ENCODE measurements around the gene TMEM92. TPM values are rescaled to one million over a fixed set of nuclear protein-coding genes. Genes with fewer than 3 reads are reported as not detected.
A peak's percentile ranks its signal among the peaks of the same experiment; 100 is the strongest.

Gene TMEM92
- total and polyA plus RNA-seq, 2 experiments from 2014 or later, result 0.32 TPM; not detected in 1

DNA sequence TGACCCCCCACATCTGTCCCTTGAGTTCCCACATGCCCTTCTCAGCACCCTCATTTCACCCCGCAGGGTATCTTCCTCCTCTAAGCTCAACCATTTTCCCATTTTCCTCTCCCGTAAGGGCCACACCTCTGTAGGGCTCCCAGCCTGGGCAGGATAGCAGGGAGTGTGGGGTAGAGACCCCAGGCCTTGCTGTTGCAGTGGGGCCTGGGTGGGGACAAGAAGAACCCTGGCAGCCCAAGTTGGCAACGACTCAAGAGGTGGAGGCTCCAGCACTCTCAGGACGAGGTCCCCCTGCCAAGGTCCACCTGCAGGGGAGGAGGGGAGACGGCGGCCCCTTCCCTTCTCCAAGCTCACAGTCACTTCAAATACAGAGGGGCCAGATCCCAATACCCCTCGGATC, 2.0 kb upstream of the TMEM92 start:
- no peaks in the 10 kb centered on the region for H3K27me3 ChIP-seq (replicated peaks; ENCODE audit: insufficient read depth)
- H3K79me2 ChIP-seq (ENCODE audit: insufficient read depth), result peaks cover 56% of the 10 kb centered on the region
- peak overlapping the region; percentile 63; the same call in 1 of the 2 replicates for H2AFZ ChIP-seq
- H3K27ac ChIP-seq, result peak overlapping the region; percentile 89
- peaks cover 61% of the 10 kb centered on the region for H3K4me1 ChIP-seq (ENCODE audit: insufficient read depth)
- H3K9me3 ChIP-seq (ENCODE audit: low read depth), result no peaks in the 10 kb centered on the region
- peak overlapping the region; percentile 90 for H3K9ac ChIP-seq
- in situ Hi-C loops (cut with MboI), result loop anchor here (5.0 kb wide), 1 partner anchor 100 kb away; no protein-coding TSS in a partner anchor
- no peaks in the 10 kb centered on the region for H3K9me2 ChIP-seq (ENCODE audit: insufficient read depth)
- peaks cover 28% of the 10 kb centered on the region for H3F3A ChIP-seq (ENCODE audit: insufficient read depth)
- no peak for DNase-seq
- no peaks in the 10 kb centered on the region for H3K36me3 ChIP-seq (ENCODE audit: low read depth)
- H3K4me2 ChIP-seq (ENCODE audit: unreplicated experiment), result peak overlapping the region; percentile 85
- WGBS, 2 experiments (ENCODE audit: low coverage in 1 of 2, low lambda C conversion rate in 2 of 2, missing lambda C conversion rate in 2 of 2), result 27 to 38% methylated on average over 7 of the region's 7 CpGs
- H3K4me3 ChIP-seq, result peak overlapping the region; percentile 75
- TF ChIP-seq EZH2 (IDR thresholded peaks at IDR 0.05; ENCODE audit: insufficient read depth, poor library complexity, severe bottlenecking) (no peak), EZH2phosphoT487 (IDR thresholded peaks at IDR 0.05; ENCODE audit: insufficient read depth, low read depth) (no peak)
- H4K20me1 ChIP-seq (ENCODE audit: insufficient read depth), result no peaks in the 10 kb centered on the region

DNA sequence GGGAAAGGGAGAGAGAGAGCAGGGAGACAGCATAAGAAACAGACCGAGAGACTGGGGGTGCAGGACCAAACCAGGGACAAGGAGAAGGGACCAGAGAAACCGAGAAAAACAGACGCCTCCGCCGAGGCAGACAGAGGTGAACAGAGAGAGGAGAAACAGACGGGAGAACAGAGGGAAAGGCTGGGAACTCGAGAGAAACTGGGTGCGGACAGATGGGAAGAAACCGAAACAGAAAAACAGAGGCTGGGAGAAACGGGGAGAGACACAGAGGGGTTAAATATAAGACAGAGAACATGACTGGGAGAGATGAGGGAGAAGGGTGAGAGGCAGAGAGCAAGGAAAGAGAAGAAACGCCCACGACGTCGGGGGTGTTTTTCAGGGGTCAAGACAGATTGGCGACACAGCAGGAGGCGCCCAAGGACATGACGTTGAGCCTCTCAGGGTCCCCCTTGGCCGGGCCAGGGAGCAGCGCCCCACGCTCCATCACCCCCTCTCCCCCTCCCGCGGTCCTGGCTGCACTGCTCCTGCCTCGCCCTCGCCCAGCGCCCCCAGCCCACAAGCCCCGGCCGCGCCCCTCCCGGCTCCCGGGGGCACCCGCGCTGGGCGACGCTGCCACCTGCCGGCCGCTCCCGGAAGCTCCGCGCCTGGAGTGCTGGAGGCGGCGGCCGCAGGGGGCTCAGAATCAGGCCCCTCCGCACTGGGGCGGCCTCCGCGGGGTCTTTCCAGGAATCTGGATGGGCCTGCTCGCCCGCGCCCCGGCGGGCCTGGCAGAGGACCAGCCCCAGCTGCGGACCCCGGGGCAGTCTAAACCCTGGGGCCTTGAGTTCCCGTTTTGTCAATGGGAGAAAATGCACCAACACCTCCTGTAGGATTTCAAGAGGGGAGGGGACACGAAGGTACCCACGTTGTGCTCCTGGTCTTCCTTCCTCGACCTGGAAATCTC, 1.3 kb upstream of the TMEM92 start:
- peak; percentile 78 for DNase-seq
- peak overlapping the region; percentile 89 for H3K27ac ChIP-seq
- no peak for TF ChIP-seq EZH2phosphoT487 (IDR thresholded peaks at IDR 0.05; ENCODE audit: insufficient read depth, low read depth)
- TF ChIP-seq EZH2 (IDR thresholded peaks at IDR 0.05; ENCODE audit: insufficient read depth, poor library complexity, severe bottlenecking), result no peak
- peaks cover 28% of the 10 kb centered on the region for H3F3A ChIP-seq (ENCODE audit: insufficient read depth)
- H3K4me1 ChIP-seq (ENCODE audit: insufficient read depth), result peaks cover 54% of the 10 kb centered on the region
- 3% methylated on average over 30 to 49 of the region's 57 CpGs for WGBS, 2 experiments (ENCODE audit: low coverage in 1 of 2, low lambda C conversion rate in 2 of 2, missing lambda C conversion rate in 2 of 2)
- no peaks in the 10 kb centered on the region for H3K9me3 ChIP-seq (ENCODE audit: low read depth)
- peak overlapping the region; percentile 90 for H3K9ac ChIP-seq
- H3K27me3 ChIP-seq (replicated peaks; ENCODE audit: insufficient read depth), result no peaks in the 10 kb centered on the region
- peaks cover 48% of the 10 kb centered on the region for H3K79me2 ChIP-seq (ENCODE audit: insufficient read depth)
- H3K4me2 ChIP-seq (ENCODE audit: unreplicated experiment), result peak overlapping the region; percentile 85
- peak overlapping the region; percentile 63 for H2AFZ ChIP-seq
- no peaks in the 10 kb centered on the region for H4K20me1 ChIP-seq (ENCODE audit: insufficient read depth)
- peak overlapping the region; percentile 75 for H3K4me3 ChIP-seq
- in situ Hi-C loops (cut with MboI), result loop anchor here (5.0 kb wide), 1 partner anchor 101 kb away; no protein-coding TSS in a partner anchor
- no peaks in the 10 kb centered on the region for H3K36me3 ChIP-seq (ENCODE audit: low read depth)
- H3K9me2 ChIP-seq (ENCODE audit: insufficient read depth), result no peaks in the 10 kb centered on the region

DNA sequence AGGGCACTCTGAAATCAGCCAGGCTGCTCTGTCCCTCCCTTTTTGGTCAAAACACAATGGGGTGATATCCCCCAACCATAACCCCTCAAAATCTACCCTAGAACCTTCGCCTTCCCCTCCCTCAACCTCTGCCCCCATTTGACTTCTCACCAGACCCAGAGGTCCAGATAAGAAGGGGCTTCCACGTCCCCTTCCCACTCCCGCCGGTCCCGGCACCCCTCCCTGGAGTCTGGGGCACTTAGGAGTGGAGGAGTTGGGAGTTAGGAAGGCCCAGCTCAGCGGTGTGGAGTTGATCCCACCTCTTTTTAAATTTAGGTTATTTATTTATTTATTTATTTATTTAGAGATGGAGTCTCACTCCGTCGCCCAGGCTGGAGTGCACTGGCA, 619 bp upstream of the TMEM92 start:
- H3K79me2 ChIP-seq (ENCODE audit: insufficient read depth), result peaks cover 46% of the 10 kb centered on the region
- H3K9me2 ChIP-seq (ENCODE audit: insufficient read depth), result no peaks in the 10 kb centered on the region
- peak overlapping the region; percentile 90 for H3K9ac ChIP-seq
- no peaks in the 10 kb centered on the region for H4K20me1 ChIP-seq (ENCODE audit: insufficient read depth)
- H3K27me3 ChIP-seq (replicated peaks; ENCODE audit: insufficient read depth), result no peaks in the 10 kb centered on the region
- in situ Hi-C loops (cut with MboI), result loop anchor here (5.0 kb wide), 1 partner anchor 101 kb away; no protein-coding TSS in a partner anchor
- H3K4me1 ChIP-seq (ENCODE audit: insufficient read depth), result peaks cover 50% of the 10 kb centered on the region
- DNase-seq, result no peak
- peak overlapping the region; percentile 89 for H3K27ac ChIP-seq
- H2AFZ ChIP-seq, result peak overlapping the region; percentile 63; the same call in 1 of the 2 replicates
- TF ChIP-seq EZH2phosphoT487 (IDR thresholded peaks at IDR 0.05; ENCODE audit: insufficient read depth, low read depth) (no peak), EZH2 (IDR thresholded peaks at IDR 0.05; ENCODE audit: insufficient read depth, poor library complexity, severe bottlenecking) (no peak)
- H3K9me3 ChIP-seq (ENCODE audit: low read depth), result no peaks in the 10 kb centered on the region
- H3F3A ChIP-seq (ENCODE audit: insufficient read depth), result peaks cover 28% of the 10 kb centered on the region
- H3K36me3 ChIP-seq (ENCODE audit: low read depth), result no peaks in the 10 kb centered on the region
- peak overlapping the region; percentile 75; the same call in 1 of the 2 replicates for H3K4me3 ChIP-seq
- 69 to 70% methylated on average over 8 of the region's 8 CpGs for WGBS, 2 experiments (ENCODE audit: low coverage in 1 of 2, low lambda C conversion rate in 2 of 2, missing lambda C conversion rate in 2 of 2)
- peak overlapping the region; percentile 85 for H3K4me2 ChIP-seq (ENCODE audit: unreplicated experiment)

- H3K36me3 ChIP-seq (ENCODE audit: low read depth), result no peaks in the 10 kb centered on the region
- H3K27ac ChIP-seq, result no peak overlapping the region
- H3F3A ChIP-seq (ENCODE audit: insufficient read depth), result peaks cover 23% of the 10 kb centered on the region
- no peaks in the 10 kb centered on the region for H3K9me2 ChIP-seq (ENCODE audit: insufficient read depth)
- TF ChIP-seq EZH2phosphoT487 (IDR thresholded peaks at IDR 0.05; ENCODE audit: insufficient read depth, low read depth) (no peak), EZH2 (IDR thresholded peaks at IDR 0.05; ENCODE audit: insufficient read depth, poor library complexity, severe bottlenecking) (no peak)
- H3K27me3 ChIP-seq (replicated peaks; ENCODE audit: insufficient read depth), result no peaks in the 10 kb centered on the region
- no peak for DNase-seq
- H4K20me1 ChIP-seq (ENCODE audit: insufficient read depth), result no peaks in the 10 kb centered on the region
- no peak overlapping the region for H3K9ac ChIP-seq
- 72 to 76% methylated on average over 4 of the region's 4 CpGs for WGBS, 2 experiments (ENCODE audit: low coverage in 1 of 2, low lambda C conversion rate in 2 of 2, missing lambda C conversion rate in 2 of 2)
- H3K9me3 ChIP-seq (ENCODE audit: low read depth), result no peaks in the 10 kb centered on the region
- no peak overlapping the region for H3K4me3 ChIP-seq
- H3K4me2 ChIP-seq (ENCODE audit: unreplicated experiment), result no peak overlapping the region
- H3K4me1 ChIP-seq (ENCODE audit: insufficient read depth), result peaks cover 52% of the 10 kb centered on the region
- no peak overlapping the region for H2AFZ ChIP-seq
- H3K79me2 ChIP-seq (ENCODE audit: insufficient read depth), result peaks cover 34% of the 10 kb centered on the region
- in situ Hi-C loops (cut with MboI), result loop anchor here (5.0 kb wide), 1 partner anchor 103 kb away; no protein-coding TSS in a partner anchor
These were observed 593 bp downstream of the TMEM92 start for GRCh38 chr17:50274897-50275221.
